ENCODE results near the gene TBC1D1. TPM values are rescaled to one million over a fixed set of nuclear protein-coding genes. Genes with fewer than 3 reads are reported as not detected.

Gene TBC1D1
- total RNA-seq, 1 experiment from 2014 or later: 36.0 TPM

- no peak for DNase-seq (ENCODE audit: unreplicated experiment)
- H3K27me3 Mint-ChIP-seq (ENCODE audit: insufficient read depth, unreplicated experiment): no peaks in the 10 kb centered on the region
- H3K36me3 Mint-ChIP-seq (ENCODE audit: insufficient read depth, unreplicated experiment): peaks cover 43% of the 10 kb centered on the region
- no peaks in the 10 kb centered on the region for H3K4me1 Mint-ChIP-seq (ENCODE audit: insufficient read depth, unreplicated experiment)
- ChIA-PET POLR2A (interaction anchor here (1.1 kb wide), 1 partner anchor 134 kb away, joined by 3 read pairs; no protein-coding TSS in a partner anchor), CTCF (interaction anchor here (0.7 to 1.3 kb wide), 4 partner anchors 9 to 225 kb away, joined by 3 to 5 read pairs (median 3); no protein-coding TSS in a partner anchor)
- intact Hi-C loops (cut with micrococcal nuclease): no loop called here
- no TSS peak for BruUV-seq (replicated peaks)
- no peak for TF ChIP-seq CTCF (IDR thresholded peaks at IDR 0.05; ENCODE audit: unreplicated experiment)
- H3K9me3 Mint-ChIP-seq (ENCODE audit: unreplicated experiment): no peaks in the 10 kb centered on the region
- H3K27ac Mint-ChIP-seq (ENCODE audit: low read depth, unreplicated experiment): no peak overlapping the region
- no peak overlapping the region for H3K4me3 Mint-ChIP-seq (ENCODE audit: unreplicated experiment)
Observed at GRCh38 chr4:38026158-38026740, 135.4 kb downstream of the TBC1D1 start.

GRCh38 chr4:38030023-38030422 is 139.1 kb downstream of the TBC1D1 start:
- H3K27ac Mint-ChIP-seq (ENCODE audit: low read depth, unreplicated experiment): no peak overlapping the region
- no peaks in the 10 kb centered on the region for H3K9me3 Mint-ChIP-seq (ENCODE audit: unreplicated experiment)
- H3K4me1 Mint-ChIP-seq (ENCODE audit: insufficient read depth, unreplicated experiment): no peaks in the 10 kb centered on the region
- no peaks in the 10 kb centered on the region for H3K27me3 Mint-ChIP-seq (ENCODE audit: insufficient read depth, unreplicated experiment)
- H3K4me3 Mint-ChIP-seq (ENCODE audit: unreplicated experiment): no peak overlapping the region
- no TSS peak for BruUV-seq (replicated peaks)
- no peak for DNase-seq (ENCODE audit: unreplicated experiment)
- no peak for TF ChIP-seq CTCF (IDR thresholded peaks at IDR 0.05; ENCODE audit: unreplicated experiment)
- POLR2A ChIA-PET: no interaction called here
- peaks cover 21% of the 10 kb centered on the region for H3K36me3 Mint-ChIP-seq (ENCODE audit: insufficient read depth, unreplicated experiment)
- CTCF ChIA-PET: interaction anchor here (0.5 to 13.5 kb wide), 6 partner anchors 9 to 426 kb away, joined by 3 to 154 read pairs (median 3); no protein-coding TSS in a partner anchor
- intact Hi-C loops (cut with micrococcal nuclease): no loop called here

GRCh38 chr4:38034986-38035882 is 144.3 kb downstream of the TBC1D1 start:
- H3K4me1 Mint-ChIP-seq (ENCODE audit: insufficient read depth, unreplicated experiment): no peaks in the 10 kb centered on the region
- H3K9me3 Mint-ChIP-seq (ENCODE audit: unreplicated experiment): no peaks in the 10 kb centered on the region
- intact Hi-C loops (cut with micrococcal nuclease): loop anchor here (1.0 to 5.0 kb wide), 4 partner anchors 58 to 582 kb away; a partner anchor contains a TSS
- peak; percentile 79 for DNase-seq (ENCODE audit: unreplicated experiment)
- peak; percentile 62 for TF ChIP-seq CTCF (IDR thresholded peaks at IDR 0.05; ENCODE audit: unreplicated experiment)
- no peak overlapping the region for H3K4me3 Mint-ChIP-seq (ENCODE audit: unreplicated experiment)
- ChIA-PET POLR2A (interaction anchor here (1.0 to 1.4 kb wide), 5 partner anchors 205 to 277 kb away, joined by 3 to 5 read pairs (median 3); partner anchors contain the start of gene PGM2), CTCF (interaction anchor here (0.6 to 13.5 kb wide), 29 partner anchors 8 to 1760 kb away, joined by 3 to 154 read pairs (median 4); partner anchors contain the start of gene PGM2)
- no TSS peak for BruUV-seq (replicated peaks)
- H3K36me3 Mint-ChIP-seq (ENCODE audit: insufficient read depth, unreplicated experiment): no peaks in the 10 kb centered on the region
- H3K27ac Mint-ChIP-seq (ENCODE audit: low read depth, unreplicated experiment): no peak overlapping the region
- no peaks in the 10 kb centered on the region for H3K27me3 Mint-ChIP-seq (ENCODE audit: insufficient read depth, unreplicated experiment)

- TF ChIP-seq CTCF (IDR thresholded peaks at IDR 0.05; ENCODE audit: unreplicated experiment): no peak
Observed at GRCh38 chr4:38036548-38036947, 145.7 kb downstream of the TBC1D1 start.

More at GRCh38 chr4:38036548-38036947, 145.7 kb downstream of the TBC1D1 start:
- no peak overlapping the region for H3K4me3 Mint-ChIP-seq (ENCODE audit: unreplicated experiment)
- H3K27me3 Mint-ChIP-seq (ENCODE audit: insufficient read depth, unreplicated experiment): no peaks in the 10 kb centered on the region
- ChIA-PET POLR2A (interaction anchor here (0.5 to 1.1 kb wide), 2 partner anchors 175 to 183 kb away, joined by 3 read pairs; no protein-coding TSS in a partner anchor), CTCF (interaction anchor here (0.6 to 13.5 kb wide), 14 partner anchors 8 to 1627 kb away, joined by 3 to 154 read pairs (median 4); partner anchors contain the start of gene PGM2)
- intact Hi-C loops (cut with micrococcal nuclease): loop anchor here (5.0 kb wide), 2 partner anchors 59 to 434 kb away; no protein-coding TSS in a partner anchor
- peaks cover 5% of the 10 kb centered on the region for H3K36me3 Mint-ChIP-seq (ENCODE audit: insufficient read depth, unreplicated experiment)
- H3K27ac Mint-ChIP-seq (ENCODE audit: low read depth, unreplicated experiment): no peak overlapping the region
- DNase-seq (ENCODE audit: unreplicated experiment): no peak
- H3K9me3 Mint-ChIP-seq (ENCODE audit: unreplicated experiment): no peaks in the 10 kb centered on the region
- BruUV-seq (replicated peaks): no TSS peak
- H3K4me1 Mint-ChIP-seq (ENCODE audit: insufficient read depth, unreplicated experiment): no peaks in the 10 kb centered on the region
